K562 (cell line): ENCODE measurements around the gene USP6. TPM values are rescaled to one million over a fixed set of nuclear protein-coding genes. Genes with fewer than 3 reads are reported as not detected.

Experiments
- CC2D1A ChIP-seq: fragments of 450-650 bp; IDR thresholded peaks from 2 replicates; pipeline ENCODE4 v1.6.1; 2017; ENCODE audit warnings: mild to moderate bottlenecking
- CEBPG ChIP-seq, 3 experiments: fragments of 200-800 bp in 1 of 3; sonication (Bioruptor generic) in 1 of 3; sonication (generic) in 1 of 3; formaldehyde crosslinking in 1 of 3; IDR thresholded peaks in 2 of 3; conservative IDR thresholded peaks in 1 of 3; 2 replicates each; pipeline versions ENCODE4 v1.6.1 to v1.8.0; 2016 to 2022; ENCODE audit warnings: missing compliant biosample characterization in 2 of 3, missing genetic modification characterization in 2 of 3, mild to moderate bottlenecking in 1 of 3, missing genetic modification reagents in 1 of 3
- CHD4 ChIP-seq: fragments of 200-600 bp; sonication (generic); IDR thresholded peaks from 3 replicates; pipeline ENCODE4 v1.6.1; 2012; ENCODE audit warnings: low read depth, mild to moderate bottlenecking, mixed read lengths, low read length, inconsistent platforms; ENCODE audit not compliant: insufficient read depth, insufficient replicate concordance, poor library complexity, severe bottlenecking
- FIP1L1 ChIP-seq: fragments of 200-400 bp; formaldehyde crosslinking; IDR thresholded peaks from 2 replicates; pipeline ENCODE4 v1.6.1; 2018; ENCODE audit warnings: mild to moderate bottlenecking, low read depth, low read length; ENCODE audit not compliant: poor library complexity, severe bottlenecking
- HCFC1 ChIP-seq: IDR thresholded peaks from 2 replicates; pipeline ENCODE4 v1.6.1; 2012; ENCODE audit warnings: low read depth, low read length, improper control_type of control experiment
- HDAC1 ChIP-seq, 2 experiments: fragments of 450-650 bp; IDR thresholded peaks; 2 replicates each; pipeline ENCODE4 v1.6.1; 2016 to 2017; ENCODE audit warnings: inconsistent platforms in 1 of 2, mild to moderate bottlenecking in 1 of 2, moderate library complexity in 1 of 2
- HDAC6 ChIP-seq: IDR thresholded peaks from 2 replicates; pipeline ENCODE4 v1.6.1; 2012; ENCODE audit warnings: low read depth, mild to moderate bottlenecking, control low read depth, inconsistent platforms, low read length, moderate library complexity
- MXI1 ChIP-seq: IDR thresholded peaks from 2 replicates; pipeline ENCODE4 v1.6.1; 2011; ENCODE audit warnings: low read depth, mild to moderate bottlenecking, improper control_type of control experiment, low read length
- NR2C2 ChIP-seq, 2 experiments: fragments of 200-800 bp in 1 of 2; sonication (Bioruptor generic) in 1 of 2; sonication (generic) in 1 of 2; formaldehyde crosslinking in 1 of 2; IDR thresholded peaks; 2 replicates each; pipeline versions ENCODE4 v1.6.1 to v1.8.0; 2016 to 2022; ENCODE audit warnings: mild to moderate bottlenecking in 1 of 2, missing compliant biosample characterization in 1 of 2, missing genetic modification characterization in 1 of 2, missing genetic modification reagents in 1 of 2
- POLR2H ChIP-seq: IDR thresholded peaks from 2 replicates; pipeline ENCODE4 v1.6.1; 2016; ENCODE audit warnings: missing genetic modification characterization, low read depth, mild to moderate bottlenecking, control low read depth, missing compliant biosample characterization, moderate library complexity
- PRPF4 ChIP-seq: fragments of 200-400 bp; formaldehyde crosslinking; IDR thresholded peaks from one replicate; pipeline ENCODE4 v1.6.1; 2017; ENCODE audit warnings: low read length, low read depth, mild to moderate bottlenecking; ENCODE audit not compliant: insufficient read depth, poor library complexity, severe bottlenecking
- RBFOX2 ChIP-seq: fragments of 200-400 bp; formaldehyde crosslinking; IDR thresholded peaks from 2 replicates; pipeline ENCODE4 v1.6.1; 2017; ENCODE audit warnings: low read depth, mild to moderate bottlenecking, low read length, moderate library complexity
- RBM22 ChIP-seq: fragments of 200-400 bp; formaldehyde crosslinking; IDR thresholded peaks from 2 replicates; pipeline ENCODE4 v1.6.1; 2018; ENCODE audit warnings: low read length, low read depth; ENCODE audit not compliant: poor library complexity, severe bottlenecking
- RBM25 ChIP-seq: fragments of 200-400 bp; formaldehyde crosslinking; IDR thresholded peaks from 2 replicates; pipeline ENCODE4 v1.6.1; 2018; ENCODE audit warnings: low read length, low read depth, moderate library complexity; ENCODE audit not compliant: severe bottlenecking
- SIN3B ChIP-seq: fragments of 450-650 bp; IDR thresholded peaks from 2 replicates; pipeline ENCODE4 v1.6.1; 2017; ENCODE audit warnings: low read depth, mild to moderate bottlenecking, moderate library complexity
- SP2 ChIP-seq: IDR thresholded peaks from 2 replicates; pipeline ENCODE4 v1.6.1; 2011; ENCODE audit warnings: mild to moderate bottlenecking, low read depth, low read length, moderate library complexity; ENCODE audit not compliant: poor library complexity, severe bottlenecking; ENCODE audit errors: extremely low read depth
- SUPT5H ChIP-seq: fragments of 450-650 bp; IDR thresholded peaks from 2 replicates; pipeline ENCODE4 v1.6.1; 2016
- TAF9B ChIP-seq: fragments of 450-650 bp; IDR thresholded peaks from 2 replicates; pipeline ENCODE4 v1.6.1; 2018; ENCODE audit warnings: mild to moderate bottlenecking; ENCODE audit not compliant: partially characterized antibody
- TBP ChIP-seq: optimal IDR thresholded peaks from 2 replicates; pipeline ENCODE3; 2011; ENCODE audit warnings: low read depth, low read length, improper control_type of control experiment
- polyA plus RNA-seq, 8 experiments: library from polyadenylated mRNA; depleted of rRNA in 4 of 8; stranded (reverse) in 5 of 8; unstranded in 3 of 8; fragments of >200 nt; fragmentation: Nextera tagmentation in 2 of 8; fragmentation: Illumina TruSeq in 1 of 8; extraction: Ambion mirVana in 2 of 8; extraction: Trizol in 1 of 8; gene quantifications; 2 replicates each; pipeline versions ENCODE4 v1.2.1 to v1.2.3, GENCODE V29; 2011 to 2014; ENCODE audit warnings: inconsistent platforms in 1 of 8, missing spikeins in 1 of 8
- total RNA-seq, 7 experiments: library from RNA; depleted of rRNA in 6 of 7; stranded (reverse); fragments of >200 nt in 6 of 7; fragmentation: Illumina TruSeq in 2 of 7; extraction: Trizol in 2 of 7; gene quantifications; 2 replicates each; pipeline versions ENCODE4 v1.2.1 to v1.2.3, GENCODE V29; 2011 to 2021; ENCODE audit warnings: low replicate concordance in 1 of 7
- TF ChIP-seq, protein P1 (sequence below), 2 experiments: fragments of 150-350 bp in 1 of 2; IDR thresholded peaks; 2 replicates each; pipeline ENCODE4 v1.6.1; 2012 to 2016; ENCODE audit warnings: low read depth in 2 of 2, low read length in 2 of 2, mild to moderate bottlenecking in 1 of 2, moderate library complexity in 1 of 2
- TF ChIP-seq, protein P2 (sequence below): fragments of 450-650 bp; formaldehyde crosslinking; IDR thresholded peaks from 2 replicates; pipeline ENCODE4 v1.4.0; 2022; ENCODE audit warnings: missing genetic modification characterization

USP6 gene
- total and polyA plus RNA-seq, 9 of the 15 experiments (the other 6 are each of a cell fraction or from before 2014, with no cell fraction given), result 0.01 to 0.09 (median 0.04) TPM; not detected in 4

- peak; percentile 82 for TF ChIP-seq FIP1L1
- no peak for TF ChIP-seq CHD4
- no peak for TF ChIP-seq PRPF4
- TF ChIP-seq RBFOX2, result peak; percentile 92
- 0 out of 2 replicates have a peak, but pooled peaks have one; percentile 34 for TF ChIP-seq MXI1
- TF ChIP-seq TAF9B, result peak; percentile 19
- peak; percentile 92 for TF ChIP-seq CC2D1A
- peak; percentile 84 for TF ChIP-seq SUPT5H
- peak; percentile 28; the same call in 1 of the 2 replicates for TF ChIP-seq POLR2H (tag)
- TF ChIP-seq HDAC6, result no peak
- peak; percentile 76 for TF ChIP-seq HCFC1
- TF ChIP-seq RBM25, result peak; percentile 42
- peak in 1 of 2 experiments; percentile 62; a peak in 1 of 4 replicates for TF ChIP-seq HDAC1 (IDR thresholded peaks at IDR 0.05)
- TF ChIP-seq, protein P1, sequence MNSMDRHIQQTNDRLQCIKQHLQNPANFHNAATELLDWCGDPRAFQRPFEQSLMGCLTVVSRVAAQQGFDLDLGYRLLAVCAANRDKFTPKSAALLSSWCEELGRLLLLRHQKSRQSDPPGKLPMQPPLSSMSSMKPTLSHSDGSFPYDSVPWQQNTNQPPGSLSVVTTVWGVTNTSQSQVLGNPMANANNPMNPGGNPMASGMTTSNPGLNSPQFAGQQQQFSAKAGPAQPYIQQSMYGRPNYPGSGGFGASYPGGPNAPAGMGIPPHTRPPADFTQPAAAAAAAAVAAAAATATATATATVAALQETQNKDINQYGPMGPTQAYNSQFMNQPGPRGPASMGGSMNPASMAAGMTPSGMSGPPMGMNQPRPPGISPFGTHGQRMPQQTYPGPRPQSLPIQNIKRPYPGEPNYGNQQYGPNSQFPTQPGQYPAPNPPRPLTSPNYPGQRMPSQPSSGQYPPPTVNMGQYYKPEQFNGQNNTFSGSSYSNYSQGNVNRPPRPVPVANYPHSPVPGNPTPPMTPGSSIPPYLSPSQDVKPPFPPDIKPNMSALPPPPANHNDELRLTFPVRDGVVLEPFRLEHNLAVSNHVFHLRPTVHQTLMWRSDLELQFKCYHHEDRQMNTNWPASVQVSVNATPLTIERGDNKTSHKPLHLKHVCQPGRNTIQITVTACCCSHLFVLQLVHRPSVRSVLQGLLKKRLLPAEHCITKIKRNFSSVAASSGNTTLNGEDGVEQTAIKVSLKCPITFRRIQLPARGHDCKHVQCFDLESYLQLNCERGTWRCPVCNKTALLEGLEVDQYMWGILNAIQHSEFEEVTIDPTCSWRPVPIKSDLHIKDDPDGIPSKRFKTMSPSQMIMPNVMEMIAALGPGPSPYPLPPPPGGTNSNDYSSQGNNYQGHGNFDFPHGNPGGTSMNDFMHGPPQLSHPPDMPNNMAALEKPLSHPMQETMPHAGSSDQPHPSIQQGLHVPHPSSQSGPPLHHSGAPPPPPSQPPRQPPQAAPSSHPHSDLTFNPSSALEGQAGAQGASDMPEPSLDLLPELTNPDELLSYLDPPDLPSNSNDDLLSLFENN (IDR thresholded peaks at IDR 0.05; ENCODE audit: low read depth in 2 of 2, low read length in 2 of 2), result no peak
- no peak for TF ChIP-seq RBM22
- TF ChIP-seq NR2C2 (CRISPR knock-in tag; IDR thresholded peaks at IDR 0.05), result no peak
- TF ChIP-seq NR2C2 (tag; IDR thresholded peaks at IDR 0.05), result peak; percentile 83
- peak; percentile 87 for TF ChIP-seq SIN3B
- TF ChIP-seq CEBPG (CRISPR knock-in tag; IDR thresholded peaks at IDR 0.05), result no peak
- TF ChIP-seq CEBPG (tag; conservative IDR thresholded peaks at IDR 0.05 in 1 of 2, IDR thresholded peaks at IDR 0.05 in 1 of 2), result no peak
- peak; percentile 49 for TF ChIP-seq TBP
- peak; percentile 80 for TF ChIP-seq SP2
- TF ChIP-seq, protein P2, sequence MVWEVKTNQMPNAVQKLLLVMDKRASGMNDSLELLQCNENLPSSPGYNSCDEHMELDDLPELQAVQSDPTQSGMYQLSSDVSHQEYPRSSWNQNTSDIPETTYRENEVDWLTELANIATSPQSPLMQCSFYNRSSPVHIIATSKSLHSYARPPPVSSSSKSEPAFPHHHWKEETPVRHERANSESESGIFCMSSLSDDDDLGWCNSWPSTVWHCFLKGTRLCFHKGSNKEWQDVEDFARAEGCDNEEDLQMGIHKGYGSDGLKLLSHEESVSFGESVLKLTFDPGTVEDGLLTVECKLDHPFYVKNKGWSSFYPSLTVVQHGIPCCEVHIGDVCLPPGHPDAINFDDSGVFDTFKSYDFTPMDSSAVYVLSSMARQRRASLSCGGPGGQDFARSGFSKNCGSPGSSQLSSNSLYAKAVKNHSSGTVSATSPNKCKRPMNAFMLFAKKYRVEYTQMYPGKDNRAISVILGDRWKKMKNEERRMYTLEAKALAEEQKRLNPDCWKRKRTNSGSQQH (CRISPR knock-in tag), result no peak
Observed at GRCh38 chr17:5191541-5192417, 75.9 kb downstream of the USP6 start, which contains the start of gene ZNF594 (continued).
